CD4-positive, alpha-beta T cell treated with Interleukin-17A for 1 hour (primary cell): ENCODE data around the gene CARF.
"Not testable (repeated sequence)": the region's sequence is repeated elsewhere in the genome, so short reads cannot be mapped to it uniquely, and the experiment has no call there.

Experiments used
- DNase-seq: peaks from one replicate; pipeline ENCODE4 v3.0.0-alpha.2; 2020

CARF gene, protein sequence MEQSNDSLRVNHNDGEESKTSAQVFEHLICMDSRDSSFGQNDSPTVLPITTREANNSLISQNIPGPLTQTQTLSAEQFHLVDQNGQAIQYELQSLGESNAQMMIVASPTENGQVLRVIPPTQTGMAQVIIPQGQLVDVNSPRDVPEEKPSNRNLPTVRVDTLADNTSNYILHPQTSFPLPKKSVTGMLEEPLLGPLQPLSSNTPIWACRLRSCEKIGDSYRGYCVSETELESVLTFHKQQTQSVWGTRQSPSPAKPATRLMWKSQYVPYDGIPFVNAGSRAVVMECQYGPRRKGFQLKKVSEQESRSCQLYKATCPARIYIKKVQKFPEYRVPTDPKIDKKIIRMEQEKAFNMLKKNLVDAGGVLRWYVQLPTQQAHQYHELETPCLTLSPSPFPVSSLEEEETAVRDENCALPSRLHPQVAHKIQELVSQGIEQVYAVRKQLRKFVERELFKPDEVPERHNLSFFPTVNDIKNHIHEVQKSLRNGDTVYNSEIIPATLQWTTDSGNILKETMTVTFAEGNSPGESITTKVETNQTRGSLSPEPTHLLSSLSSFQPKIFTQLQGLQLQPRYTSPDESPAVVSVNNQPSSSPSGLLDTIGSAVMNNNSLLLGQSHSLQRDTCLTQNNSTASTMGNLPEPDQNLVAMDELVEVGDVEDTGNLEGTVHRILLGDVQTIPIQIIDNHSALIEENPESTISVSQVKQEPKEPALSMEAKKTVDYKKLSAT

DNA sequence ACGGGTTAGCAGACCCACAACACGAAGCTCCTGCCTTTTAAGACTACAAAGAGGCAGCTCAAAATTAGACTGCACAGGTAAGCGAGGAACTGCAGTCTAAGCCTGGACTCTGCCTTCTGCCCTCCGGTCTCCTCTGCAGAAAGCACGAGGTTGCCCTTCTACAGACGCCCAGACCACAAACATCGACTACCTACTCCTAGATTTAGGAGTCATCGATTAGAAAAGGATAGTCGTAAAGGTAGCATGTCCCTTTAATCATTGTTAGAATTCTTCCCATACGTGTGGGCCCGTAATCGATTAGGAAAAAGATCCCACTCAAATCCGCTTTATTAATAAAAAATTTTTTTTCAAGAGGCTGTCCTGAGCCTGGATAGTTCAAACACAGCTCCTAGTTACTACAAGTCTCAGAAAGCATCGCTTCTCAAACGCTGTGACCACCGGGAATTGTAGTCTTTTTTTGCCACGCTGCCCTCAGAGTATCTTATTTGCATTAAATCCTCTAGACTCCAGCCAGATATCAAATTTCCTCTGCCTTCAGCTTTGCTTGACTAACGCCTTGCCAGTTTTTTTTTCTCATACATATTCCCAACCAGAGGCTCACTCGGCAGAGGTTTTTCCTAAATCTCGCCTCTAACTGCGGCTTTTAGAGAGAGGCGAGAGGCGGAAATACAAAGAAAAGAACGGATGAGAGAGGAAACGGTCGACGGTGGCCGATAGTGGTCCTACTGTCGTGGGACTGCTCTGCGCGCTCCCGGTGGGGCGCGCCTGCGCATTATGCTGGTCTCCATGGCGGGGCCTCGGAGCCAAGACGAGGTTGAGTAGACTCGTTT, at the start of gene CARF, which contains the start of gene WDR12:
CARF (plus strand) TSS at position 764 of the 830 bp plus-strand sequence. CDS start 29,628 bp downstream, outside the sequence.
WDR12 (minus strand) TSS at position 162 of the 830 bp plus-strand sequence. CDS start 197 bp downstream, outside the sequence.
- DNase-seq, result peak; percentile 93

DNA sequence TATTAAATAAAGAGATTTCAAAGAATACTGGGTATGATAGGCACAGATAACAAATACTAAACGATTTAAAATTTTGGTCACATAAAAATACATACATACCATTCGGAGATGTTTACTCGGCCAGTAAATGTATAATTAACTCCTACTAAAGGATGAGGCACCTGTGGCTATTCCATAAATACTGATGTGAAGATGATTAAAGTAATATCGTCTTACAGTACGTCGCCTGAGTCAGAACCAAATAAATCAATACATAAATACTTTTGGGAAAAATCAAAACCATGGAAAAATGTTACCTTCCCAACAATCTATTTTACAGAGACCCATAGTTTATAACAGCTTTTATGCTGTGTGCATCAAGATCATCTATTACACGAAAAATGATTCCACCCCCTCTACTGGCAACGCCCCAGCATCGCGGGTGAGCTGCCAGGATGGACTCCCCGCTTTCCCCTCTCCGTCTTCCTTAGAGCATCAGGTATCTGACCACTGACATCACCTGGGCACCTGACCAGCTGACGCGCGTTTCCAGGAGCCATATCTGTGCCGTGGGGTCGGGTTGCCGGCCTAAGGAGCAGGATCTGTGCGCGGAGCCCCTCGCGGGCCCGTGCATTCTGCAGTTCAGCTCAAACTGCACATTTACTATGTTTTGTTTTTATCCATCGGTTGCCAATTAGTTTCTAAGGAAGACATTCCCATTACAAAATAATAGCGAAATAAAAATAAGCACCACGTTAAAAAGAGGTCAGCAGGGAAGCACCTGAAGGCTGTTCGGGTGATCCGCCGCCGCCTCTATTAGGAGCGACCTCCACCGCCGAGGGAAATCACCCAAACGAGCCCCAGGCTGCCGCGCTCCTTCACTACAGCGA, 41.4 kb upstream of the CARF start:
- peak; percentile 68 for DNase-seq

DNA sequence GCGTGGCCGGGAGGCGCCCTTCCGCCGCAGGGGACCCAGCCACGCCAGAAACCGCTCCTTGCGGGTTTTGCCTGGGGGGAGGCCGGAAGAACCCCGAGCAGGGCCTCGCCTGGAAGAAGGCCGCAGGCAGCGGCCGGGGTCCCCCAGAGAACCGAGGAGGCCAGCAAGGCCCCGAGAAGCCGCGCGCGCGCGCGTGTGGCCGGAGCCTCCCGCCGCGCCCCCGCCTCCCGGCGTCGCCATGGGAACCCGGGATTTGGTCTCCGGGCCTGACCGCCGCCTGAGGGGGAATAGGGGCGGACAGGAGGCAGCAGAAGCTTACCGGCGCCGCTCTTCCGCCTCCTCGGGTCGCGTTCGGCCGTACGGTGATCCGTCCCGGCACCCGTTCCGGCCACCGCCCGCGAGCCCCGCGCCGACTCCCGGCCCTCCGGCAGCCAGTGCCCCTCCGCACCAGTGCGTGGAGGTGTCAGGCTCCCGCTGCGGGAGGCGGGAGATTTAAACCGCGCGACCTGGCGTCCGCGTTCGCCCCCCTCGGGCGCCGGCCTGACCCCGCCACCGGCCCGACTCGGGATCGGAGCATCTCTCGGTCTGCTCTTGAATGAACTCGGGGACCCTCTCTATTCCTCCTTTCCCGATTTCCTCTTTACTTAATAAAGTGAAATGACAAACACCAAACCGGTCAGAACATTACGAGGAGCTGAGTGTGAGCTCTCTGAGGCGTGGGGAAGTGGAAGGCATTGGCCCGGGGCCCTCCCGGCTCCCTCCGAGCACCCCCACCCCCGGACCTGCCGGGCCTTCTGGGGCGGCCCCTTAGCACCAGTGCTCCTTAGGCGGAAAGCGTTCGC, 40.6 kb upstream of the CARF start, which contains the start of gene ICA1L:
ICA1L (minus strand) TSS at position 467 of the 842 bp plus-strand sequence. CDS start 42,757 bp downstream, outside the sequence.
- DNase-seq, result peak; percentile 55

DNA sequence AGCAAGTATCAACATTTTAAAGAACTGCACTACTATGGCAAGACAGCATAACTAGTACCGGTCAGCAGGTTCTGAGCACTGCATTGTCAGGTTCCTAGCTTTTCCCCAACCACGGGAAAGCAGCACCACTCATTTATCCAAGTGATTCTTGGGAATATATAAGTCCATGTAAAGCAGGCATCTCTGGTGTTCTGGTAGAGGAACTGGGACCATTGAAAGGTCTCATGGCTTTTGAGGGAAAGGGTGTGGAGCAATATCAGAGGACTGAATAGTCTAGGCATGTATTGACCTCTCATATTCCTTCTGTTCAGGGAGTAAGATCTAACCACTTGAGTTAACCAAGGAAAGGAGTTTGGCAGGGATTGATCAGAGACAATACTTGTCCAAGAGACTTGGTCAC, 34.4 kb upstream of the CARF start:
- DNase-seq, result no peak

DNA sequence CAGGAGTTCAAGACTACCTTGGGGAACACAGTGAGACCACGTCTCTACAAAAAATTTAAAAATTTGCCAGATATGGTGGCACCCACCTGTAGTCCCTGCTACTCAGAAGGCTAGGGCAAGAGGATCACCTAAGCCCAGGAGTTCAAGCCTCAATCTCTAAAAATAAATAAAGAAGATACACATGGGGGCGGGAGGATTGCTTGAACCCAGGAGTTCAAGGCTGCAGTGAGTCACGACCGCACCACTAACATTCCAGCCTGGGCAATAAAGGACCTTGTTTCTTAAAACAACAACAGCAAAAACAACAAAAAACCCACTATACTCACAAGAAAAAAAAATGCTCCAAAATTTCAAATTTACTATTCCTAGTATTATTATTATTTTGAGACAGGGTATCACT, 30.5 kb upstream of the CARF start:
- DNase-seq, result no peak

DNA sequence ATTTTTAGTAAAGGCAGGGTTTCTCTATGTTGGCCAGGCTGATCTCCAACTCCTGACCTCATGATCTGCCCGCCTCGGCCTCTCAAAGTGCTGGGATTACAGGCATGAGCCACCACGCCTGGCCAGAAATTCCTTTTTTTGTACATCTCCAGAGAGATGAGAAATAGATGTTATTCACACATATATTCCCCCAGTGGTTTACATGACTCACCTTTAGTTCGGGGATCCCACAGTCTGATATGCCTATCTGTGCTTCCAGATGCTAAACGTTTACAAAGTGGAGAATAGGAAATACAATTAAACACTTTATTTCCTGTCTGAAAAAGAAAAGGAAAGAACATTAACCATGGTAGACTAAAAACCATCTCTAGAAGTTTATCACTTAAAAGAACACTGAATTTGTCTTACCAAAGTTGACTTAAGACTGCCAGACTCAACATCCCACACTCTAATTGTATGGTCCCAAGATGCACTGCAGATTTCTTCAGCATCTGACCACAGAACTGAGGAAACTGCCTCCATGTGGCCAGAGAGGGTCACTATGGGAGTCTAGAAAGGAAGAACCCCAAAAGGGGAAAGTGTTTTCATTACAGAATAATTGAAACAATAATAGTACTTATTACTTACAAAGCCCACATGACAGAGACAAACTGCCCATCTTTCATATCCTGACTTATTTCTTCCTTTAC, 27.9 kb upstream of the CARF start:
- no peak for DNase-seq

DNA sequence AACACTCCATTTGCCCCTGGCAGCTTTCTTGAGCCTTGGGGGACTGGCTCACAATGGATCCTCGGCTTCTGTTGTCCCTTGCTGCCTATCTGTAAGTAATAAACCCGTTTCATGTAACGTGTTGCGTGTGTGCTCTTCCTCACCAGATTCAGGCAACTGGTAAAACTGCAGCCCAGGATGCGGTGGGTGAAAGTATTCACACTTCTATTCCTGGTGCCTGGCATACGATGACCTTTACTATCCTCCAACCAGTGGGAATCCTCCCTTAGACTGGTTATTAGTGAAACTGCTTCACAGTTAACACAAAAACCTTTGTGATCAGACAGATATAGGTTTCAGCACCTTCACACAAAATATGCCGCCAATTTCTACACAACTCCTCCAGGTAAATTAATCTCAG, 26.9 kb upstream of the CARF start:
- DNase-seq, result no peak

DNA sequence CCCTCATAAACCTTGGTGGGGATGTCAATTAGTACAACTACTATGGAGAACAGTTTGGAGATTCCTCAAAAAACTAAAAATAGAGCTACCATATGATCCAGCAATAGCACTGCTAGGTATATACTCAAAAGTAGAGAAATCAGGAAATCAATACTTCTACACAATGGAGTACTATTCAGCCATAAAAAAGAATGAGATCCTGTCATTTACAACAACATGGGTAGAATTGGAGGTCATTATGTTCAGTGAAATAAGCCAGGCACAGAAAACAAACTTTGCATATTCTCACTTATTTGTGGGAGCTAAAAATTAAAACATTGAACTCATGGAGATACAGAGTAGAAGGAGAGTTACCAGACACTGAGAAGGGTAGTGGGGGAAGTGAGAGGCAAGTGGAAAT, 6.6 kb upstream of the CARF start:
- DNase-seq, result not testable (repeated sequence)

DNA sequence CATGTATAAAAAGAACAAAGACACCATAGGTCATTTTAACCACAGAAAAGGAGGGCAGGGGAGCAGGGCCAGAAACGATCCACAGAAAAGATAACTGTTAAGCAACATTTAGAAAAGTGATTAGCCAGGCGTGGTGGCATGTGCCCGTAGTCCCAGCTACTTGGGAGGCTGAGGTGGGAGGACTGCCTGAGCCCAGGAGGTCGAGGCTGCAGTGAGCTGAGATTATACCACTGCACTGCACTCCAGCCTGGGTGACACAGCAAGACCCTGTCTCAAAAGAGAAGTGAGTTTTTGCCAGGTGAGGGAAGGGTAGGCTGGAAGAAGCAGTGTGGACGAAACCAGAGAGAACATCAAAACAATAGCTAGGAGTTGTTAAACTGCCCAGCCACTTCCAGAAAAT, 3.9 kb upstream of the CARF start:
- no peak for DNase-seq

DNA sequence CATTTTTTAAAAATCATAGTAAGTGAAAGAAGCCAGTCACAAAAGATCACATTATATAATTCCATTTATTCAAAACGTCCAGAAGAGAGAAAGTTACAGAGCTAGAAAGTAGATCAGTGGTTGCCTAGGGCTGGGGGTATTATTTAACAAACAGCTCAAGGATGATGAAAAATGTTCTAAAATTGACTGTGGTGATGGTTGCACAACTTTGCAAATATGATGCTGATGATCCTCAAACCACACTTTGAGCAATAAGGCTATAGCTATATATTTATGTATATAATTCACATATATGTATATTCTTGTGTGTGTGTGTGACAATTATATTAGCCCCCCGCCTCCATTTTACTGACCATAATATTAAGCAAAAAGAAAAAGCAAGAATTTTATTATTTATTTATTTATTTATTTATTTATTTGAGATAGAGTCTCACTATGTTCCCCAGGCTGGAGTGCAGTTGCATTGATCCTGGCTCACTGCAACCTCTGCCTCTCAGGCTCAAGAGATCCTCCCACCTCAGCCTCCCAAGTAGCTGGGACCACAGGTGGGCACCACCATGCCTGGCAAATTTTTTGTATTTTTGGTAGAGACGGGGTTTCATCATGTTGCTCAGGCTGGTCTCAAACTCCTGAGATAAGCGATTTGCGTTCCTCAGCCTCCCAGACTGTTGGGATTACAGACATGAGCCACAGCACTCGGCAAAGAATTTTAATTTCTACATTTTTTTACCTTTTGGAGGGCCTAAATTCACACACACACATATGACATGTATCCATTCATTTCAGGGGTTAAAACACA, 2.5 kb upstream of the CARF start:
- DNase-seq, result no peak

DNA sequence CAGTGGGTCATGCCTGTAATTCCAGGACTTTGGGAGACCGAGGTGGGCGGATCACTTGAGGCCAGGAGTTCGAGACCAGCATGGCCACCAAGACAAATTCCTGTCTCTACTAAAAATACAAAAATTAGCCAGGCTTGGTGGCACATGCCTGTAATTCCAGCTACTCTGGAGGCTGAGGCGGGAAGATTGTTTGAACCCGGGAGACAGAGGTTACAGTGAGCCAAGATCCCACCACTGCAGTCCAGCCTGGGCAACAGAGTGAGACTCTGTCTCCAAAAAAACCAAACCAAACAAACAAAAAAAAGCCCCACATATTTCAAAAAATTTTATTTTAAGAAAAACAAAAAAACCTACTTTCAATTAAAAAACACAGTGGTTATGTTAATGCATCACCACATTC, 1.8 kb upstream of the CARF start:
- not testable (repeated sequence) for DNase-seq

DNA sequence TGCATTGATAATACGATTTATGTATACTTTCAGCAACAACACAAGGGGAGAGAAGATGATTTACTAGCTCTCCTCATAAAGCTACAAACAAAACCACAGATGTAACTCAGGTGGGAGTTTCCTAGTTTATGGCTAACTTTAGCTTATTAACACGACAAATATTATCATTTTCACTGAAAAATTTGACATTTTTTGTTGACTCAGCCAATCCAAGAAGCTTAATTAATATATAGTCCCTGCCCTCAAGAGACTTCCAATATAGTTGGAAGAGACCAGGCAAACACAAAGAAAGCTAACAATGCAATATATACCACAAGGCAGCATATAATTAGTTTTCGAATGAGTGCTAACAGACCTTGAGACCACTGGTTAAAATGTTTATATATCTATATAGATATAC, 1.4 kb upstream of the CARF start:
- DNase-seq, result no peak

DNA sequence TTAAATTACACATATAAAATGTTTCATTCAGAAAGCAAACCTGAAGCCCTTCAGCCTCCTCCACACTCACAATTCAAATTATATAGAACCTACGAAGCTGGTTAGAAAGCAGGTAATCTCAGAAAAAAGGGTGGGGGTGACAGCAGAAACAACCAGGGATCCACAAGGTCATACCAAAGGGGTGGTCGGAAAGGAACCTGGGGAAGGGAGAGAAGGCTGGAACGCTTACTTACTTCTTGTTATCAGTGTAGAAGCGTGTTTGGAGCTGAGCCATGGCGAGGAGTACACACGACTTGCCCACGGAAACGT, 918 bp upstream of the CARF start:
- no peak for DNase-seq

DNA sequence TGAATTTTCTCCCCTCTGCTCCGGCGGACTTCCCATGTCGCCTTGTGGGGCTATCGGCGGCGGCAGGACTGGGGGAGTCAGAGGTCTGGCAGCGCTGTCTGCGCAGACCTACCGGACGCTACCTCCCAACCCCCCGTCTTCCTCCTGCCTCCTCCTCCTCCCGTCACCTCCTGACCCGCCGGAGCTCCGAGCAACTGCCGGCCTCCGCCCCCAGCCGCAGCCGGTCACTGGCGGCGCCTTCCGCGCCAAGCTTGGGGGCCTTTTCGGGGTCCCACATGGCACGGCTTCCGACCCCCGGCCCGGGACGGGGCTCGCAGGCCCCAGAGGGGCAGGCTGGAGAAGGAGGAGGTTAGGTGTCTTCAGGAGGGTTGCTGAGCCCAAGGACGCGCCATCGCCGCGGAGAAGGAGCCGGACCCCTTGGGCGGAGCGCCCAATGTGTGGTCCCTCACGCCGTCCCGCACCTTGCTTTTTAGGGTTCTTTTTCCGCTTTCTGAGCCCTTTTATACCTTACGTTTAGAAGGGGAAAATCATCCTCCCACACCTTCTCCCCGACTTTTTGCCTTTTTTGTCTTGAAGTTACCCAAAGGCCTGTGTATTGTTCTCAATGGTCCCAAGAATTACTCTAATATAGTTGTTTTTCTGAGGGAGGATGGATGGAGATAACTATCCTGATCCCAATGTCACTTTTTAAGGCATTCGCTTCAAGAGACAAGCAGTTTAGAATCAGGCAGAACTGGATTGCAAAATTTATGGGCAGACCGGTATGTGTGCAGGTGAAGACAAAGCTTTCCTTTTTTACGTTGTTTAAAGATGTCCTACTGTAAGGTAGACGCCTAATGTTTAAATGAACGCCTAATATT, 497 bp downstream of the CARF start:
- peak; percentile 28 for DNase-seq

DNA sequence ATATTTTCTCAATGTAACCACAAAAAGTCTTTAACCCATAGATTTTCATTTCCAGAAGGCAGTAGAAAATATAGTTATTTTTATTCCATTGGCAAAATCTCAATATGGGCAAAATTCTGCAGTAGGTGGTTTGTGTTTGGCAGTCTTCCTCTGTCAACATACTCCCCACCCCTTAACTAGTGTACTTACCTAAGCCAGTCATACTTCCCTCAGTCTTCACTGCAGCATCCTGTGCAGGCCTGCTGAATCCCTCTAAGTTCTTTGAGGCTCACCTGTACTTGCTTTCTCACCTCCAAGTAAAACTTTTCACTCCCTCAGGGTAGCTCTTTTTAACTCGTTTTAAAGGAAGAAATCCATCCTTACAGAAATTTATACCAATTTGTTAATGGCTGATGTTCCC, 6.8 kb downstream of the CARF start:
- no peak for DNase-seq

DNA sequence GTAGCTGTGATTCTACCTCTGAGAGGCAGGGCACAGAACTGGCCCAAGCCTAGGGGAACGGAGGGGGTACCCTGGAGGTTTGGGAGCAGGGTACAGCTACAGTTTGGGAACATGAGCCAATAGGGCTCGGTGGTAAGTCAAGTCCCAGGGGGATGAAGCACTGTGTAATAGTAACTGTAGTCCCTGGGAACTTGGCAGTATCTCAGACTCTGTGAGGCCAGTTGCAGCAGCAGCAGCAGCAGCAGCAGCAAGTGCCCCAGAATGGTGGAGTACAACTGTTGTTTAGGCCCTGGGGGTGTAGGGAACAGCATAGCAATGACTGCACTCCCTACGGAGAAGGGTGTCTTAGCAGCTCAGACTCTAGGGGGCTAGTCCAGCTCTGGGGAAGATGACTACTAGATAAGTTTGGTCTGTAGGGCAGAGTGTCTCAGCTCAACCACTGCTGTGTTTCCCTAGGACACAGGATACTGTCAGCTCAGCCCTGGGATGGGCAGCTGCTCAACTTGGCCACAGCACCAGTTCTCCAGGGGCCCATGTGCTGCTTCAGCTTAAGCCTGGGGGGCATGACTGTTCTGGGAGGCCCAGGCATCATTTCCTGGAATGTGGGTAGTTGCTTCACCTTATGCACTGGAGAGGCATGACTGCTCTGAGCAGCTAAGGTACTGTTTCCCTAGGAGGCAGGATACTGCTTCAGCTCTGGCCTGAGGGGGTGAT, 20.5 kb downstream of the CARF start:
- no peak for DNase-seq

DNA sequence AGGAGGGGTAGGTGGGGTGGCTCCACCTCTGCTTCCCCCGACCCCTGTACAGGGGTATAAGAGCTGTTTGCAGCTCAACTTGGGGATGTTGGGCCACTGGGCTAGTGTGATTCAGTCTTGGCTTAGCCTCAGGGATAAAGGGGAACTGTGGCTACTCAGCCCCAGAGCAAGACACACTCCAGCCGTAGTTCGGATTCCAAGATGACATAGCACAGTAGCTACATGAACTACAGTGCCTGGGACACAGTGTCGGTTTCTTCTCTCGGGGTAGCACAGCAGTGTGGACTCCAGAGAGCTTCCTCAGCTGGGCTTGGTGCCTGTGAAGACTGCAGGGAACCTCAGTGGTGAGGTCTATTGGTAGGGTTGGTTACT, 21.1 kb downstream of the CARF start:
- no peak for DNase-seq

DNA sequence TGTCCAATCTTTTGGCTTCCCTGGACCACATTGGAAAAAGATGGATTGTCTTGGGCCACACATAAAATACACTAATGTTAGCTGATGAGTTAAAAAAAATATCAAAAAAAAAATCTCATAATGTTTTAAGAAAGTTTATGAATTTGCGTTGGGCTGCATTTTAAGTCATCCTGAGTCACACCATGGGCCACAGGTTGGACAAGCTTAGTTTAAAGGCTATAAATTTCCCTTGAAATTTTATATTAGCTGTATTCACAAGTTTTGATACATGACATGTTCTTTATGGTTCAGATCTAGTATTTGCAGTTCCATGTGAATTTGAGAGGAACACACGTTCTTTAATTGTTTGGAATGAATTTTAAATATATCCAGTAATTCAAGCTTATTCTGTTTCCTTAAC, 21.9 kb downstream of the CARF start:
- DNase-seq, result no peak
